Measurements from ENCODE around the gene SPINK5.

The SPINK5 gene

DNA sequence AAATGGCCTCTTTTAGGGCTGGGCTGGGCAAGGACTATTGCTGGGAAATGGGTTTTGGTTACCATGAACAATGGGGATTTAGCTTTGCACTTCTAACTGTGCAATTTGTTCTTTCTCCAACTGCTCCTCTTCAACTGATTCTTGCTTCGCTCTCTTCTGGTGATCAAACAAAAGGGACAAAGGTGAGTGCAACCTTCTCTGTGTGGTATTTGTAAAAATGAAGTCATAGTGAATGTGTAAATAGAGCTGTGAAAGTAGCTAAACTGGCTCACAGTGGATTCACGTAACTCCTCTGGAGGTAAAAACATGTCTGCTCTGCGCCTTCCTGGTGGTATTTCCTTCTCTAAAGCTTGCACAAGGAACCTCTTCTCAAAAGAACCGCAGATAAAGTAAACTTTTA, 83.6 kb downstream of the SPINK5 start:
- no peaks in the 10 kb centered on the region; the same call in 1 of the 2 replicates for H3K27me3 ChIP-seq (ENCODE audit: low read length)
- no peaks in the 10 kb centered on the region for H3F3A ChIP-seq (ENCODE audit: insufficient read depth)
- no peaks in the 10 kb centered on the region for H3K36me3 ChIP-seq (ENCODE audit: low read length)
- TF ChIP-seq, protein P1, sequence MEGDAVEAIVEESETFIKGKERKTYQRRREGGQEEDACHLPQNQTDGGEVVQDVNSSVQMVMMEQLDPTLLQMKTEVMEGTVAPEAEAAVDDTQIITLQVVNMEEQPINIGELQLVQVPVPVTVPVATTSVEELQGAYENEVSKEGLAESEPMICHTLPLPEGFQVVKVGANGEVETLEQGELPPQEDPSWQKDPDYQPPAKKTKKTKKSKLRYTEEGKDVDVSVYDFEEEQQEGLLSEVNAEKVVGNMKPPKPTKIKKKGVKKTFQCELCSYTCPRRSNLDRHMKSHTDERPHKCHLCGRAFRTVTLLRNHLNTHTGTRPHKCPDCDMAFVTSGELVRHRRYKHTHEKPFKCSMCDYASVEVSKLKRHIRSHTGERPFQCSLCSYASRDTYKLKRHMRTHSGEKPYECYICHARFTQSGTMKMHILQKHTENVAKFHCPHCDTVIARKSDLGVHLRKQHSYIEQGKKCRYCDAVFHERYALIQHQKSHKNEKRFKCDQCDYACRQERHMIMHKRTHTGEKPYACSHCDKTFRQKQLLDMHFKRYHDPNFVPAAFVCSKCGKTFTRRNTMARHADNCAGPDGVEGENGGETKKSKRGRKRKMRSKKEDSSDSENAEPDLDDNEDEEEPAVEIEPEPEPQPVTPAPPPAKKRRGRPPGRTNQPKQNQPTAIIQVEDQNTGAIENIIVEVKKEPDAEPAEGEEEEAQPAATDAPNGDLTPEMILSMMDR (IDR thresholded peaks at IDR 0.05; ENCODE audit: insufficient read depth, low read length, poor library complexity, severe bottlenecking): no peak
- no peak for TF ChIP-seq EZH2phosphoT487 (conservative IDR thresholded peaks at IDR 0.05; ENCODE audit: low read length)
- no peak overlapping the region for H3K9ac ChIP-seq (ENCODE audit: low read length)
- no peaks in the 10 kb centered on the region for H3K9me3 ChIP-seq (ENCODE audit: insufficient read depth, low read length)
- H3K79me2 ChIP-seq (ENCODE audit: insufficient read depth, low read length): no peaks in the 10 kb centered on the region
- no peaks in the 10 kb centered on the region for H3K9me2 ChIP-seq (replicated peaks; ENCODE audit: insufficient read depth, low read length)
- H3K4me2 ChIP-seq (ENCODE audit: low read depth, low read length, poor library complexity, severe bottlenecking): no peak overlapping the region
- H3K27ac ChIP-seq (ENCODE audit: low read depth, low read length): no peak overlapping the region
- no peak overlapping the region for H2AFZ ChIP-seq (ENCODE audit: low read depth, low read length, severe bottlenecking)
- H4K20me1 ChIP-seq (ENCODE audit: low read depth, low read length): no peaks in the 10 kb centered on the region
- no peak overlapping the region for H3K4me3 ChIP-seq (ENCODE audit: insufficient read depth, low read length, poor library complexity, severe bottlenecking)

DNA sequence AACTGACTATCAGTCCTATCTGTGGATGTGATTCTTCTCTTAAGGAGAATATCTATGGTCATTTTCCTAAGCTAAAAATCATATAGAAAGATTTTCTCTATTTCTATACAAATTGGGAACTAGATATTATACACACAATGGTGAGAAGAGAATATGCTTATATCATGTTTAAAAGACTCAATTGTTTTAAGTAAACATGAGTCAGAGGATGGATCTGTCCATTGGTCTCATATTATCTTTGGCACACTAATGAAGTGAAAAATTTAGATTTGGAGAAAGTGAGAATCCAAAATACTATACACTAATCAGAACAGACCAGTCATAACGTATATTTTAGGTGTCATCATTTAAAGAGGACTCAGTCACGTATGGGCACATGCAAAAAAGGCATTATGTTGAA, 88.1 kb downstream of the SPINK5 start:
- H3K4me2 ChIP-seq (ENCODE audit: low read depth, low read length, poor library complexity, severe bottlenecking): no peak overlapping the region
- no peaks in the 10 kb centered on the region for H3K79me2 ChIP-seq (ENCODE audit: insufficient read depth, low read length)
- H3K27me3 ChIP-seq (ENCODE audit: low read length): no peaks in the 10 kb centered on the region; the same call in 1 of the 2 replicates
- no peaks in the 10 kb centered on the region for H3K9me2 ChIP-seq (replicated peaks; ENCODE audit: insufficient read depth, low read length)
- no peaks in the 10 kb centered on the region for H4K20me1 ChIP-seq (ENCODE audit: low read depth, low read length)
- H3F3A ChIP-seq (ENCODE audit: insufficient read depth): no peaks in the 10 kb centered on the region
- no peaks in the 10 kb centered on the region for H3K36me3 ChIP-seq (ENCODE audit: low read length)
- no peak overlapping the region for H3K9ac ChIP-seq (ENCODE audit: low read length)
- H3K27ac ChIP-seq (ENCODE audit: low read depth, low read length): no peak overlapping the region
- TF ChIP-seq, protein P1 (IDR thresholded peaks at IDR 0.05; ENCODE audit: insufficient read depth, low read length, poor library complexity, severe bottlenecking): no peak
- no peak for TF ChIP-seq EZH2phosphoT487 (conservative IDR thresholded peaks at IDR 0.05; ENCODE audit: low read length)
- H3K4me3 ChIP-seq (ENCODE audit: insufficient read depth, low read length, poor library complexity, severe bottlenecking): no peak overlapping the region
- H3K9me3 ChIP-seq (ENCODE audit: insufficient read depth, low read length): no peaks in the 10 kb centered on the region
- no peak overlapping the region for H2AFZ ChIP-seq (ENCODE audit: low read depth, low read length, severe bottlenecking)

- H3K9ac ChIP-seq (ENCODE audit: low read length): no peak overlapping the region
These were observed 89.0 kb downstream of the SPINK5 start for GRCh38 chr5:148152781-148153180.

More at GRCh38 chr5:148152781-148153180, 89.0 kb downstream of the SPINK5 start:
- Histone ChIP-seq H4K20me1 (ENCODE audit: low read depth, low read length) (no peaks in the 10 kb centered on the region), H2AFZ (ENCODE audit: low read depth, low read length, severe bottlenecking) (no peak overlapping the region), H3K36me3 (ENCODE audit: low read length) (no peaks in the 10 kb centered on the region), H3K4me3 (ENCODE audit: insufficient read depth, low read length, poor library complexity, severe bottlenecking) (no peak overlapping the region), H3K79me2 (ENCODE audit: insufficient read depth, low read length) (no peaks in the 10 kb centered on the region), H3K27ac (ENCODE audit: low read depth, low read length) (no peak overlapping the region), H3F3A (ENCODE audit: insufficient read depth) (no peaks in the 10 kb centered on the region), H3K9me3 (ENCODE audit: insufficient read depth, low read length) (no peaks in the 10 kb centered on the region), H3K4me2 (ENCODE audit: low read depth, low read length, poor library complexity, severe bottlenecking) (no peak overlapping the region), H3K27me3 (ENCODE audit: low read length) (no peaks in the 10 kb centered on the region; the same call in 1 of the 2 replicates), H3K9me2 (replicated peaks; ENCODE audit: insufficient read depth, low read length) (no peaks in the 10 kb centered on the region)
- TF ChIP-seq, protein P1 (IDR thresholded peaks at IDR 0.05; ENCODE audit: insufficient read depth, low read length, poor library complexity, severe bottlenecking): no peak
- TF ChIP-seq EZH2phosphoT487 (conservative IDR thresholded peaks at IDR 0.05; ENCODE audit: low read length): no peak
